ENCODE results near the gene TIPIN.
A peak's percentile ranks its signal among the peaks of the same experiment; 100 is the strongest.

TIPIN gene

DNA sequence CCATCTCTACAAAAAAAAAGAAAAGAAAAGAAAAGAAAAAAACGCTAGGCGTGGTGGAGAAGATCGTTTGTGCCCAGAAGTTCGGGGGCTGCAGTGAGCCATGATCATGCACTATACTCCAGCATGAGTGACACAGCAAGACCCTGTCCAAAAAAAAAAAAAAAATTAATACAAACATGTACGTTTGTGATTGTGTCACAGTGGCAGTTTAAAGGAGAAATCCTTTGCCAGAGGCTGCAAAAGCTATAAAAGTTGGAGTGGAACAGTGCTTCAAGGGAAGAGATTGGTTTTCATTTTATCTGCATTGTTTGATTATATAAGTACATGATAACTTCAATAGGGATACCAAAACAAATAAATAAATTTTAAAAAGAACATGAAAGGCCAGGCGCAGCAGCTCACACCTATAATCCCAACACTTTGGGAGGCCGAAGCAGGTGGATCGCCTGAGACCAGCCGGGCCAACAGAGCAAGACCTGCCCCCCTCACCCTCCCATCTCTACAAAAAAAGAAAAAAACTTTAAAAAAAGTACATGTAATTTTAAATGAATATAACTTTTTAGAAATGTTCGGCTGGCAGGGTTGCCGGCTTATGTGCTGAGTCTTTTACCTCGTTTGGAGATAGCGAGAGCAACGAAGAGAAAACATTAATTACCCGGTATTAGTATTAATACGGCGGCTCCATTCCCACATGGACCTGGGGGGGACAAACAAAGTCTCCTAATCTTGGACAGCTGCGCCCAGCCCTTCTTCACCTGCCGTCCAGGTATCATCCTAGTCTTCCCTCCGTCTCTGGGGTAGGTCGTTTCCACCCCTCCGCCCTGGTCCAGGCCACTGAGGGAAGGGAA, 63.7 kb downstream of the TIPIN start:
- DNase-seq (ENCODE audit: low read depth): no peak
- H3K4me3 ChIP-seq (ENCODE audit: low read depth, low read length): peak overlapping the region; percentile 71
- TF ChIP-seq, protein P1, sequence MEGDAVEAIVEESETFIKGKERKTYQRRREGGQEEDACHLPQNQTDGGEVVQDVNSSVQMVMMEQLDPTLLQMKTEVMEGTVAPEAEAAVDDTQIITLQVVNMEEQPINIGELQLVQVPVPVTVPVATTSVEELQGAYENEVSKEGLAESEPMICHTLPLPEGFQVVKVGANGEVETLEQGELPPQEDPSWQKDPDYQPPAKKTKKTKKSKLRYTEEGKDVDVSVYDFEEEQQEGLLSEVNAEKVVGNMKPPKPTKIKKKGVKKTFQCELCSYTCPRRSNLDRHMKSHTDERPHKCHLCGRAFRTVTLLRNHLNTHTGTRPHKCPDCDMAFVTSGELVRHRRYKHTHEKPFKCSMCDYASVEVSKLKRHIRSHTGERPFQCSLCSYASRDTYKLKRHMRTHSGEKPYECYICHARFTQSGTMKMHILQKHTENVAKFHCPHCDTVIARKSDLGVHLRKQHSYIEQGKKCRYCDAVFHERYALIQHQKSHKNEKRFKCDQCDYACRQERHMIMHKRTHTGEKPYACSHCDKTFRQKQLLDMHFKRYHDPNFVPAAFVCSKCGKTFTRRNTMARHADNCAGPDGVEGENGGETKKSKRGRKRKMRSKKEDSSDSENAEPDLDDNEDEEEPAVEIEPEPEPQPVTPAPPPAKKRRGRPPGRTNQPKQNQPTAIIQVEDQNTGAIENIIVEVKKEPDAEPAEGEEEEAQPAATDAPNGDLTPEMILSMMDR (conservative IDR thresholded peaks at IDR 0.05; ENCODE audit: low read depth, low read length): no peak

DNA sequence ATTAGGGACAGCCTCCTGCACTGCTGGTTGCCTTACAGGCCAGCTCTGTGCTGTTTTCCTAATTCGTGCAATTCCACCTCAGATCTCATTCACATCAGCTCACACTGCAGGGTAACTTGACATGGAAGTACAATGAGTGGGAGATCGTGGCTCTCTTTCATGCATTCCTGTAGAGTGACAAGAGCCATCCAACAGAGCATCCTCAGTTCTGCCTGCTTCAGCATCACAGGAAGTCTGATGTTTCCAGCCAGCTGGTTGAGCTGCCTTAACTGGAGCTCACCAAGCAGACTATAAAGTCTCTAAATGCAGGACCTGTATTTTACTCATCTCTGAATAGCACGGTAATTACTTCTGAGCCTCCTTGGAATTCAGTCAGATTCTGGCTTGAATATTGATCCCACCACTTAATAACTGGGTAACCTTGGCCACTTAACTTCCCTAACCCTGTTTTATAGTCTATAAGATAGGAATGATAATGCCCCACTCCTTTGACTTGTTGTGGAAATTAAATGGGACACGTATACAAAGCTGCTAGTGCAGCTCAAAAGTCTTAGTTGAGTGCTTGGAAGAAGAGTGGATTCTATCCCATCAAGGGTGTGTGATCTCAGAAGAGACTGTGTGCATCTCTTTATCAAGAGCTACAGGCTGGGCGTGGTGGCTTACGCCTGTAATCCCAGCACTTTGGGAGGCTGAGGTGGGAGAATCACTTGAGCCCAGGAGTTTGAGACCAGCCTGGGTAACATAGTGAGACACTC, 64.5 kb downstream of the TIPIN start:
- no peak for DNase-seq (ENCODE audit: low read depth)
- H3K4me3 ChIP-seq (ENCODE audit: low read depth, low read length): no peak overlapping the region
- TF ChIP-seq, protein P1 (conservative IDR thresholded peaks at IDR 0.05; ENCODE audit: low read depth, low read length): no peak

DNA sequence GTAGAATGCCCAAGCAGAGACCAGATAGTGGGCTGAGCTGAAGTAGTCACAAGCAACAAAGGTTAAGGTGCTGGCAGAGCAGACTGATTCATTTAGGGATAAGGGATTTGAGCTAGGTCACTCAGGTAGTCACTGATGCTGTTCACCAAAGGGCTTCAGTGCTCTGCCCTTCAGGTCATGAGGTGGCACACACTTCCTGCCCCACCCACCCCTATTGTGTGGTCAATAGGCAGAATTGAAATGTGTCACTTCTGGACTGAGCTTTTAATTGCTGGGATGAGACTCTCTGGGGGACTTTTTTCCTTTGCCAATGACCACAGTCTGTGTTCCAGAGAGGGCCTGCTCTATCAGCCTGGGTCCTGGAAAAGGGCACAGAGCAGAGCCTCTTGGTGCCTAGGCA, 66.0 kb downstream of the TIPIN start:
- no peak overlapping the region for H3K4me3 ChIP-seq (ENCODE audit: low read depth, low read length)
- DNase-seq (ENCODE audit: low read depth): no peak
- TF ChIP-seq, protein P1 (conservative IDR thresholded peaks at IDR 0.05; ENCODE audit: low read depth, low read length): no peak

DNA sequence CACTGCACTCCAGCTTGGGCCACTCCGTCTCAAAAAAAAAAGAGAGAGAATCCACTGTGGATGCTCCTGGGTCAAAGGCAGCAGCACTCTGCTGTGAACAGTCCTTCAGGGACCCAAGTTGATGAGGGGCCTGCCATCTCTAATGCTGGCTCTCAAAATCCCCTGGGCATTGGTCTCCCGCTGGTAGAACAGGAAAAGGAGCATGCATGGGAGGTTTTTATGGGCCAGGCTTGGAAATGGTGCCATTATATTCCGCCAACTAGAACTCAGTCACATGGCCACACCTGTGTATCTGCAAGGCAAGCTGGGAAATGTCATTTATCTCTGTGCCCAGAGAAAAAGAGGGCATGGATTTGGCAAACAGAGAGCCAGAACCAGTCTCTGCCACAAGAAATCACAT, 66.5 kb downstream of the TIPIN start:
- H3K4me3 ChIP-seq (ENCODE audit: low read depth, low read length): no peak overlapping the region
- no peak for DNase-seq (ENCODE audit: low read depth)
- TF ChIP-seq, protein P1 (conservative IDR thresholded peaks at IDR 0.05; ENCODE audit: low read depth, low read length): no peak

DNA sequence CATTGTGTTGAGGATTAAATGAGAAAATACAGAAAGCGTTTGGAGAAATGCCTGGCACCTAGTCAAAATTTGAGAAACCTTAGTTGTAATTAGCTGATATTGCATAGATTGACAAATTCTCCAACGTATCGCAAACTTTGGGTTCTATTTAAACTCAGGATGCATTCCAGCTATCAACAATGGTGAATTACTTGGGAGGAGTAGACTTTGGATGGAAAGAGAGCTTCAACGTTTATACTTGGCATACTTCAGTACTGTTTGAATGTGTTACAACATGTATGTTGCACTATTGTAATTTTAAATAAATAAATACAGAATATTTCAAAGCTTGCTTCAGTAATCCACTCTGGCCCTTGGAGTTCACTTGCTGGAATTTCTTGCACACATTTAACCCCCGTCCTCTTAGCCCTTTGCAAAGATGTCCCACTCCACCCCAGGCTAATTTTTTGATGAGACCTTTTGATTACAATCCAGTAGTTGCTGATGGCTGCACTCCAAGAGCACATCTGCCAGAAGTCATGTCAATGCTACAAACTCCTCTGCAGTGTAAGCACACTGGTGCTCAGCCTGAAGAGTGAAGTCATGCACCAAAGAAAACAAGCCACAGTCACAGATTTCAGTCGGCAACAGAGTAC, 67.8 kb downstream of the TIPIN start:
- TF ChIP-seq, protein P1 (conservative IDR thresholded peaks at IDR 0.05; ENCODE audit: low read depth, low read length): no peak
- H3K4me3 ChIP-seq (ENCODE audit: low read depth, low read length): no peak overlapping the region
- DNase-seq (ENCODE audit: low read depth): peak; percentile 39

DNA sequence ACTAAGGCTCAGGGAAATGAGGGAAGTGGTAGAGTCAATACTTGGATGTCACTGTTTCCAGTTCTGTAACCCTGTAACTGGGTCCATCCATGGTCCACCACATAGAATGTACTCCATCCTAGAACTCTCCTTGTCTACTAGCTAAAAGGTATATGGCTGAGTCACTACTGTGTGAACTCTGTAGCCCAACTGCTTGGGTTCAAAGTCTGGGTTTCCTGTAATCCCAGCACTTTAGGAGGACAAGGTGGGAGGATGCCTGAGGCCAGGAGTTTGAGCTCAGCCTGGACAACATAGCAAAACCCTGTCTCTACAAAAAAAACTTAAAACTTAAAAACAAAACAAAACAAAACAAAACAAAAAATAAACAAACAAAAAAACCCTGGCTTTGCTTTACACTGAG, 68.4 kb downstream of the TIPIN start:
- TF ChIP-seq, protein P1 (conservative IDR thresholded peaks at IDR 0.05; ENCODE audit: low read depth, low read length): no peak
- no peak for DNase-seq (ENCODE audit: low read depth)

More for the DNA sequence above, 68.4 kb downstream of the TIPIN start:
- H3K4me3 ChIP-seq (ENCODE audit: low read depth, low read length): no peak overlapping the region

Measured in choroid plexus epithelial cell (primary cell).